Tibial nerve (tissue), 3 donors: ENCODE measurements around the gene PAGE1.

Experiments used
- POLR2A ChIP-seq, 2 donors: fragments of 450-650 bp; IDR thresholded peaks; one replicate each; pipeline ENCODE4 v1.6.1; 2017; ENCODE audit warnings: antibody characterized with exemption in 2 of 2, mild to moderate bottlenecking in 2 of 2, moderate library complexity in 2 of 2
- TF ChIP-seq, protein P1 (sequence below), 5 experiments: fragments of 200-600 bp in 3 of 5; fragments of 450-650 bp in 2 of 5; sonication (generic) in 3 of 5; IDR thresholded peaks; one replicate each; pipeline ENCODE4 v1.5.1; 2016 to 2019; ENCODE audit warnings: antibody characterized with exemption in 5 of 5, mild to moderate bottlenecking in 3 of 5, moderate library complexity in 2 of 5

DNA sequence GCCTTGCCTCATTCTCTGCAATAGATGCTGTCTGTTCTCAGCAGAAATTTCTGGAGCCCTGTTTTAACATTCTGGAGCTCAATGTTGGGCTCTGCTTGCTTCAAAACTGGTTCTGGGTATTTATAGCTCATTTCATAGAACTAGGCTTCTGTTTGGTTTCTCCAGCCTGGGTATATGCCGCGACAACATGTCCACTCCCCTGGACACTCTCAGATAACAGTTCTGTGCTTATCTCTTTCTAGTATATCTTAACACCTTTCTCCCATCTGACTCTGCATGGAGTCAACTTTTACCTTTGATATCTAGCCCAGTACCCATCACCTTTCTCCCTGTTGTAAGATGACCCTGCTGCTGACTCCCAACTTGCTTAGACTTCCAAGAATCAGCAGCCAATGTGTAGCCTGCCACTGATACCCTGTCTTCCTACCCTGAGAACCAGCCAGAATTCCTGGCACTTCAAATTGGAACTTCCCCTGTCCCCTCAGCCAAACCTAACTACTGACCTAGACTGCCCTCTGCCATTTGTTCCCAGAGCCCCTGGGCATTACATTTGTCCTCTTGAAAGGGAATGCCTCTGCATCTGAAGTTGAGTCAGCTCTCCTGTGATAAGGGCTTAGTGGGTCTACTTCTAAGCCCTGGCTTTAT, 20.6 kb downstream of the PAGE1 start:
- TF ChIP-seq, protein P1, sequence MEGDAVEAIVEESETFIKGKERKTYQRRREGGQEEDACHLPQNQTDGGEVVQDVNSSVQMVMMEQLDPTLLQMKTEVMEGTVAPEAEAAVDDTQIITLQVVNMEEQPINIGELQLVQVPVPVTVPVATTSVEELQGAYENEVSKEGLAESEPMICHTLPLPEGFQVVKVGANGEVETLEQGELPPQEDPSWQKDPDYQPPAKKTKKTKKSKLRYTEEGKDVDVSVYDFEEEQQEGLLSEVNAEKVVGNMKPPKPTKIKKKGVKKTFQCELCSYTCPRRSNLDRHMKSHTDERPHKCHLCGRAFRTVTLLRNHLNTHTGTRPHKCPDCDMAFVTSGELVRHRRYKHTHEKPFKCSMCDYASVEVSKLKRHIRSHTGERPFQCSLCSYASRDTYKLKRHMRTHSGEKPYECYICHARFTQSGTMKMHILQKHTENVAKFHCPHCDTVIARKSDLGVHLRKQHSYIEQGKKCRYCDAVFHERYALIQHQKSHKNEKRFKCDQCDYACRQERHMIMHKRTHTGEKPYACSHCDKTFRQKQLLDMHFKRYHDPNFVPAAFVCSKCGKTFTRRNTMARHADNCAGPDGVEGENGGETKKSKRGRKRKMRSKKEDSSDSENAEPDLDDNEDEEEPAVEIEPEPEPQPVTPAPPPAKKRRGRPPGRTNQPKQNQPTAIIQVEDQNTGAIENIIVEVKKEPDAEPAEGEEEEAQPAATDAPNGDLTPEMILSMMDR (IDR thresholded peaks at IDR 0.05), result no peak
- TF ChIP-seq POLR2A (IDR thresholded peaks at IDR 0.05), result no peak
